Mesendoderm (in vitro differentiated cells): ENCODE measurements around the gene SLC35E4. TPM values are rescaled to one million over a fixed set of nuclear protein-coding genes. Genes with fewer than 3 reads are reported as not detected.
A peak's percentile ranks its signal among the peaks of the same experiment; 100 is the strongest.
"Not testable (repeated sequence)": the region's sequence is repeated elsewhere in the genome, so short reads cannot be mapped to it uniquely, and the experiment has no call there.

Experiments used
- DNase-seq: peaks from one replicate; pipeline ENCODE4 v3.0.0; 2013
- H2AK5ac ChIP-seq: 2 replicates; pipeline ENCODE4 v1.6.1; 2013; ENCODE audit warnings: low read length, inconsistent platforms
- H2BK120ac ChIP-seq: 2 replicates; pipeline ENCODE4 v1.6.1; 2013; ENCODE audit warnings: low read depth, mild to moderate bottlenecking, low read length, moderate library complexity, mixed read lengths
- H2BK15ac ChIP-seq: replicated peaks from 2 replicates; pipeline ENCODE4 v1.6.1; 2013; ENCODE audit warnings: low read depth, mild to moderate bottlenecking, moderate library complexity
- H2BK5ac ChIP-seq: 2 replicates; pipeline ENCODE4 v1.6.1; 2013; ENCODE audit warnings: low read length, inconsistent platforms
- H3K18ac ChIP-seq: 2 replicates; pipeline ENCODE4 v1.6.1; 2013; ENCODE audit warnings: mild to moderate bottlenecking, low read length, mixed read lengths
- H3K23ac ChIP-seq: one replicate; pipeline ENCODE4 v1.6.1; 2013; ENCODE audit warnings: low read length
- H3K27ac ChIP-seq: 2 replicates; pipeline ENCODE4 v1.5.1; 2013; ENCODE audit warnings: low read depth, mild to moderate bottlenecking, inconsistent platforms, low read length, moderate library complexity
- H3K27me3 ChIP-seq: 2 replicates; pipeline ENCODE4 v1.6.1; 2013; ENCODE audit warnings: low read length, control low read depth, mild to moderate bottlenecking, inconsistent platforms; ENCODE audit not compliant: insufficient read depth, poor library complexity
- H3K36me3 ChIP-seq: 2 replicates; pipeline ENCODE4 v1.6.1; 2013; ENCODE audit warnings: low read length, inconsistent platforms; ENCODE audit not compliant: control insufficient read depth, insufficient read depth
- H3K4ac ChIP-seq: one replicate; pipeline ENCODE4 v1.6.1; 2013; ENCODE audit warnings: low read depth, mild to moderate bottlenecking, low read length, moderate library complexity
- H3K4me1 ChIP-seq: 2 replicates; pipeline ENCODE4 v1.6.1; 2013; ENCODE audit warnings: low read depth, low read length, inconsistent platforms; ENCODE audit not compliant: control insufficient read depth
- H3K4me2 ChIP-seq: 2 replicates; pipeline ENCODE4 v1.6.1; 2013; ENCODE audit warnings: low read length
- H3K4me3 ChIP-seq: 2 replicates; pipeline ENCODE4 v1.5.1; 2013; ENCODE audit warnings: mild to moderate bottlenecking, low read length
- H3K56ac ChIP-seq: one replicate; pipeline ENCODE4 v1.6.1; 2013; ENCODE audit warnings: low read length
- H3K79me1 ChIP-seq: 2 replicates; pipeline ENCODE4 v1.6.1; 2013; ENCODE audit warnings: low read length, inconsistent platforms
- H3K79me2 ChIP-seq: 2 replicates; pipeline ENCODE4 v1.6.1; 2013; ENCODE audit warnings: mild to moderate bottlenecking, low read length; ENCODE audit not compliant: control insufficient read depth, insufficient read depth
- H3K9ac ChIP-seq: 2 replicates; pipeline ENCODE4 v1.6.1; 2013; ENCODE audit warnings: low read length, inconsistent platforms
- H4K5ac ChIP-seq: one replicate; pipeline ENCODE4 v1.6.1; 2013; ENCODE audit warnings: low read length
- H4K8ac ChIP-seq: one replicate; pipeline ENCODE4 v1.6.1; 2013; ENCODE audit warnings: low read depth, mild to moderate bottlenecking, control low read depth, low read length, moderate library complexity
- WGBS: extraction: QIAGEN DNeasy Blood & Tissue Kit; methylation state at CpG from one replicate; pipeline ENCODE4 v1.1.7; 2013; ENCODE audit warnings: low lambda C conversion rate, missing lambda C conversion rate; ENCODE audit not compliant: insufficient coverage; ENCODE audit errors: extremely low coverage; 5-methylcytosine and 5-hydroxymethylcytosine counted together
- polyA plus RNA-seq, 2 experiments: library from polyadenylated mRNA; stranded (reverse); fragments of 200-250 nt; gene quantifications; one replicate each; pipeline ENCODE4 v1.2.3, GENCODE V29; 2013

The SLC35E4 gene
- polyA plus RNA-seq (2013, experiment 1 of 2) = 1.3 TPM
- polyA plus RNA-seq (2013, experiment 2 of 2) = 1.3 TPM

- Histone ChIP-seq H3K4me3 (peak within 1 kb of the TSS; percentile 24), H4K5ac (no peak within 1 kb of the TSS), H3K18ac (peak within 1 kb of the TSS; percentile 30), H3K4me2 (peak within 1 kb of the TSS; percentile 66), H3K79me2 (no peaks in the 10 kb centered on the region), H2BK15ac (no peak within 1 kb of the TSS), H2BK120ac (no peak within 1 kb of the TSS), H3K27ac (no peak within 1 kb of the TSS), H2BK5ac (no peak within 1 kb of the TSS), H3K23ac (no peak within 1 kb of the TSS), H3K27me3 (no peaks in the 10 kb centered on the region), H3K4me1 (no peaks in the 10 kb centered on the region), H4K8ac (no peak within 1 kb of the TSS), H3K4ac (no peak within 1 kb of the TSS), H3K36me3 (no peaks in the 10 kb centered on the region), H3K9ac (peak within 1 kb of the TSS; percentile 81), H3K79me1 (no peaks in the 10 kb centered on the region), H3K56ac (peak within 1 kb of the TSS; percentile 89), H2AK5ac (no peak within 1 kb of the TSS)
- peak; percentile 90 for DNase-seq
- no CpG with 5 or more reads among the region's 75 CpGs for WGBS
These were observed at the start of gene SLC35E4 for GRCh38 chr22:30635273-30636225. TSS of gene SLC35E4 (plus strand) at chr22:30635781. CDS start at chr22:30636451, 670 bp downstream.

GRCh38 chr22:30586414-30586813, 49.2 kb upstream of the SLC35E4 start:
- Histone ChIP-seq H3K23ac (no peak overlapping the region), H3K79me1 (peaks cover 11% of the 10 kb centered on the region), H3K79me2 (peaks cover 19% of the 10 kb centered on the region), H2AK5ac (no peak overlapping the region), H4K5ac (no peak overlapping the region), H3K4me1 (peaks cover 3% of the 10 kb centered on the region), H3K27ac (no peak overlapping the region), H3K27me3 (no peaks in the 10 kb centered on the region), H2BK15ac (no peak overlapping the region), H3K18ac (no peak overlapping the region), H3K4me3 (no peak overlapping the region), H3K4ac (no peak overlapping the region), H3K9ac (no peak overlapping the region), H2BK120ac (no peak overlapping the region), H3K4me2 (no peak overlapping the region), H3K56ac (no peak overlapping the region), H2BK5ac (no peak overlapping the region), H3K36me3 (peaks cover 38% of the 10 kb centered on the region), H4K8ac (no peak overlapping the region)
- DNase-seq = no peak
- no CpG with 5 or more reads among the region's 8 CpGs for WGBS

GRCh38 chr22:30591191-30591587, 44.4 kb upstream of the SLC35E4 start:
- H4K5ac ChIP-seq = no peak overlapping the region
- peaks cover 3% of the 10 kb centered on the region for H3K4me1 ChIP-seq
- H3K36me3 ChIP-seq = peaks cover 17% of the 10 kb centered on the region
- H2BK5ac ChIP-seq = no peak overlapping the region
- H3K9ac ChIP-seq = peak overlapping the region; percentile 85
- H3K23ac ChIP-seq = no peak overlapping the region
- H2BK15ac ChIP-seq = no peak overlapping the region
- no peak overlapping the region for H3K18ac ChIP-seq
- no peak overlapping the region for H3K4ac ChIP-seq
- peaks cover 21% of the 10 kb centered on the region for H3K79me2 ChIP-seq
- no peak overlapping the region for H2BK120ac ChIP-seq
- H3K4me3 ChIP-seq = peak overlapping the region; percentile 93
- no peak overlapping the region for H3K27ac ChIP-seq
- H3K79me1 ChIP-seq = peaks cover 12% of the 10 kb centered on the region
- no CpG with 5 or more reads among the region's 14 CpGs for WGBS
- H2AK5ac ChIP-seq = no peak overlapping the region
- peak overlapping the region; percentile 95 for H3K56ac ChIP-seq
- peak overlapping the region; percentile 89 for H3K4me2 ChIP-seq
- no peak overlapping the region for H4K8ac ChIP-seq
- no peak for DNase-seq
- no peaks in the 10 kb centered on the region for H3K27me3 ChIP-seq

GRCh38 chr22:30591588-30592359, 43.8 kb upstream of the SLC35E4 start, which contains the start of gene PES1:
TSS of gene PES1 (minus strand) at chr22:30591910. CDS start at chr22:30591833, 77 bp downstream.
- Histone ChIP-seq H3K4me3 (peak within 1 kb of the TSS; percentile 93), H2BK5ac (no peak within 1 kb of the TSS), H3K79me1 (peaks cover 12% of the 10 kb centered on the region), H2AK5ac (no peak within 1 kb of the TSS), H3K36me3 (peaks cover 14% of the 10 kb centered on the region), H3K27ac (no peak within 1 kb of the TSS), H3K27me3 (no peaks in the 10 kb centered on the region), H3K4ac (no peak within 1 kb of the TSS), H3K9ac (peak within 1 kb of the TSS; percentile 85), H4K5ac (no peak within 1 kb of the TSS), H2BK15ac (no peak within 1 kb of the TSS), H4K8ac (no peak within 1 kb of the TSS), H3K4me2 (peak within 1 kb of the TSS; percentile 89), H3K56ac (peak within 1 kb of the TSS; percentile 95), H3K18ac (peak within 1 kb of the TSS; percentile 18), H3K4me1 (peaks cover 3% of the 10 kb centered on the region), H3K79me2 (peaks cover 21% of the 10 kb centered on the region), H2BK120ac (no peak within 1 kb of the TSS), H3K23ac (no peak within 1 kb of the TSS)
- WGBS = no CpG with 5 or more reads among the region's 49 CpGs
- DNase-seq = peak; percentile 100

GRCh38 chr22:30592360-30592713, 43.2 kb upstream of the SLC35E4 start:
- not testable (repeated sequence) for H3K36me3 ChIP-seq, H3K27me3 ChIP-seq, H3K27ac ChIP-seq, H3K23ac ChIP-seq, H3K4me3 ChIP-seq, H2BK120ac ChIP-seq, H4K5ac ChIP-seq, H3K4me2 ChIP-seq, H3K4me1 ChIP-seq, H4K8ac ChIP-seq, H3K4ac ChIP-seq, DNase-seq, H3K18ac ChIP-seq, H2BK5ac ChIP-seq, H2BK15ac ChIP-seq, H2AK5ac ChIP-seq, H3K56ac ChIP-seq, H3K9ac ChIP-seq
- Histone ChIP-seq H3K79me1 (peaks cover 12% of the 10 kb centered on the region), H3K79me2 (peaks cover 21% of the 10 kb centered on the region)
- WGBS = no CpG with 5 or more reads among the region's 18 CpGs
